GM23248 (cell line): ENCODE data around the gene TMEM44.

Experiments used
- EZH2 ChIP-seq: fragments of 200-600 bp; sonication (generic); IDR thresholded peaks from 2 replicates; pipeline ENCODE4 v1.6.1; 2018; ENCODE audit warnings: antibody characterized with exemption, mild to moderate bottlenecking; ENCODE audit not compliant: insufficient read depth, poor library complexity, severe bottlenecking
- EZH2phosphoT487 ChIP-seq: fragments of 200-600 bp; sonication (generic); IDR thresholded peaks from 2 replicates; pipeline ENCODE4 v1.6.1; 2018; ENCODE audit warnings: antibody characterized with exemption, moderate library complexity, mild to moderate bottlenecking, low read depth; ENCODE audit not compliant: insufficient read depth

DNA sequence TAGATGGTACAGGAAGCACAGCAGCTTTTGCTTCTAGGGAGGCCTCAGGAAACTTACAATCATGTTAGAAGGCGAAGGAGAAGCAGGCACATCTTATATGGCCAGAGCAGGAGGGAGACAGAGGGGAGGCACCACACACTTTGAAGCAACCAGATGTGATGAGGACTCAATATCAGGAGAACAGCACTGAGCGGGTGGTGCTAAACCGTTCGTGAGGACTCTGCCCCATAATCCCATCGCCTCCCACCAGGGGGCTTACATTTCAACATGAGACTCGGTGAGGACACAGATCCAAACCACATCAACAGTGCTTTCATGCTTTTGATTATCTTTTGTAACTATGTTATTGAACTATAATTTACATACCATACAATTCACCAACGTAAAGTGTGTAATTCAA lies 7.6 kb upstream of the TMEM44 start:
- TF ChIP-seq EZH2, result no peak
- no peak for TF ChIP-seq EZH2phosphoT487
